GM20000 (cell line): ENCODE results near the gene TUT4.

ENCODE experiments used
- DNase-seq: peaks from one replicate; pipeline ENCODE4 v3.0.0; 2012; ENCODE audit warnings: low spot score
- TF ChIP-seq, protein P1 (sequence below): IDR thresholded peaks from 2 replicates; pipeline ENCODE4 v1.5.1; 2012; ENCODE audit warnings: mild to moderate bottlenecking, control low read depth; ENCODE audit errors: extremely low read depth, missing control alignments

Gene TUT4

GRCh38 chr1:52549267-52549666, 3.6 kb downstream of the TUT4 start:
- TF ChIP-seq, protein P1, sequence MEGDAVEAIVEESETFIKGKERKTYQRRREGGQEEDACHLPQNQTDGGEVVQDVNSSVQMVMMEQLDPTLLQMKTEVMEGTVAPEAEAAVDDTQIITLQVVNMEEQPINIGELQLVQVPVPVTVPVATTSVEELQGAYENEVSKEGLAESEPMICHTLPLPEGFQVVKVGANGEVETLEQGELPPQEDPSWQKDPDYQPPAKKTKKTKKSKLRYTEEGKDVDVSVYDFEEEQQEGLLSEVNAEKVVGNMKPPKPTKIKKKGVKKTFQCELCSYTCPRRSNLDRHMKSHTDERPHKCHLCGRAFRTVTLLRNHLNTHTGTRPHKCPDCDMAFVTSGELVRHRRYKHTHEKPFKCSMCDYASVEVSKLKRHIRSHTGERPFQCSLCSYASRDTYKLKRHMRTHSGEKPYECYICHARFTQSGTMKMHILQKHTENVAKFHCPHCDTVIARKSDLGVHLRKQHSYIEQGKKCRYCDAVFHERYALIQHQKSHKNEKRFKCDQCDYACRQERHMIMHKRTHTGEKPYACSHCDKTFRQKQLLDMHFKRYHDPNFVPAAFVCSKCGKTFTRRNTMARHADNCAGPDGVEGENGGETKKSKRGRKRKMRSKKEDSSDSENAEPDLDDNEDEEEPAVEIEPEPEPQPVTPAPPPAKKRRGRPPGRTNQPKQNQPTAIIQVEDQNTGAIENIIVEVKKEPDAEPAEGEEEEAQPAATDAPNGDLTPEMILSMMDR = no peak
- DNase-seq = no peak

- TF ChIP-seq, protein P1 = no peak
- DNase-seq = no peak
These were observed 6.0 kb downstream of the TUT4 start for GRCh38 chr1:52546852-52547251.

DNA sequence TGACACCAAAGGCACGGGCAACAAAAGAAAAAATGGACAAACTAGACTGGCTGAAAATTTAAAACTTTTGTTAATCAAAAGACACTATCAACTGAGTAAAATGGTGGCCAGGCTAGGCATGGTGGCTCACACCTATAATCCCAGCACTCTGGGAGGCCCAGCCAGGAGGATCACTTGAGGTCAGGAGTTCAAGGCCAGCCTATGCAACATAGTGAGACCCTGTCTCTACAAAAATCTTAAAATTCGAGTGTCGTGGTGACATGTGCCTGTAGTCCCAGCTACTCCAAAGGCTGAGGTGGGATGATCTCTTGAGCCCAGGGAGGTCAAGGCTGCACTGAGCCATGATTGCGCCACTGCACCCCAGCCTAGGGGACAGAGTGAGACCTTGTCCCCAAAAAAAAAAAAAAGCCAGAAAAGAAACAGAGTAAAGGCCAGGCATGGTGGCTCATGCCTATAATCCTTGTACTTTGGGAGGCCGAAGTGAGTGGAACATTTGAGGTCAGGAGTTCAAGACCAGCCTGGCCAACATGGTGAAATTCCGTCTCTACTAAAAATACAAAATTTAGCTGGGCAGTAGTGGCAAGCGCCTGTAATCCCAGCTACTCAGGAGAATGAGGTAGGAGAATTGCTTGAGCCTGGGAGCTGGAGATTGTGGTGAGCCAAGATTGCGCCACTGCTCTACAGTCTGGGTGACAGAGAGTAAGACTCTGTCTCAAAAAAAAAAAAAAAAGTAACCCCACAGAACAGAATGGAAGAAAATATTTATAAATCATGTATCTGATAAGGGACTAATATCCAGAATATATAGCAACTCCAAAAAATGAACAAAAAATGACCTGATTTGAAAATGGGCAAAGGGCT, 8.0 kb downstream of the TUT4 start:
- TF ChIP-seq, protein P1 = no peak
- DNase-seq = no peak

GRCh38 chr1:52542085-52542688, 10.7 kb downstream of the TUT4 start:
- DNase-seq = no peak

GRCh38 chr1:52534928-52535764, 17.7 kb downstream of the TUT4 start:
- no peak for DNase-seq
- TF ChIP-seq, protein P1 = no peak

More at GRCh38 chr1:52542085-52542688, 10.7 kb downstream of the TUT4 start:
- TF ChIP-seq, protein P1 = no peak

DNA sequence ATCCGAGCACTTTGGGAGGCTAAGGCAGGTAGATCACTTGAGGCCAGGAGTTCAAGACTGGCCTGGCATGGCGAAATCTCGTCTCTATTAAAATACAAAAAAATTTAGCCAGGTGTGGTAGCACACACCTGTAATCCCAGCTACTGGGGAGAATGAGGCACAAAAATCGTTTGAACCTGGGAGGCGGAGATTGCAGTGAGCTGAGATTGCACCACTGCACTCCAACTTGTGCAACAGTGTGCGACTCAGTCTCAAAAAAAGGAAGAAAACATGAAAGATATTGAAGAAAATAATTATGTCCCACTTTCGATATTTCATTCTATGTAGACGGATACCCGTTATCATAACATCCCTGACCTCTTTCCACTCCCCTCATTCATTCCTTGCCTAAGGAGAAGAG, 19.2 kb downstream of the TUT4 start:
- TF ChIP-seq, protein P1 = no peak
- DNase-seq = no peak
